ENCODE measurements around the gene SLC9A7. TPM values are rescaled to one million over a fixed set of nuclear protein-coding genes. Genes with fewer than 3 reads are reported as not detected.

SLC9A7 gene
- total RNA-seq, 1 donor from 2014 or later: 5.0 TPM

DNA sequence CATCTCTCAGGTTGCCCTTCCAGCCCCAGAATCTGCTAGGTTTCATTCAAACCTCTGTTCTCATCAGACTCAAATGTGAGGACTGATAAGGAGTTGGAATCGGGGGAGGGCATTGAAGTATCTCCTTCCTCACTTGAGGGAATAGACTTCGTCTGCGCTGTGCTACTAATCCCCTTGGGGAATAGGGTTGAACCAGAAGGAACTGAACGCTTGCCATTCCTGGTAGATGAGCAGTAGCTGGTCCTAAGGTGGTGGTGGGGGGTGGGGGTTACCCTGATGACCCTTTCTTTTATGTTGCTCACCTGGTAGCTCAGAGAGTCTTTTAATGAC is 692 bp upstream of the SLC9A7 start:
- Mint-ChIP-seq H3K4me1 (ENCODE audit: low read depth, unreplicated experiment) (peaks cover 2% of the 10 kb centered on the region), H3K27me3 (ENCODE audit: unreplicated experiment) (peaks cover 1% of the 10 kb centered on the region), H3K27ac (ENCODE audit: unreplicated experiment) (peak overlapping the region; percentile 64), H3K36me3 (ENCODE audit: unreplicated experiment) (no peaks in the 10 kb centered on the region), H3K9me3 (ENCODE audit: unreplicated experiment) (peaks cover 2% of the 10 kb centered on the region), H3K4me3 (ENCODE audit: unreplicated experiment) (peak overlapping the region; percentile 86)
- TF ChIP-seq, protein P1, sequence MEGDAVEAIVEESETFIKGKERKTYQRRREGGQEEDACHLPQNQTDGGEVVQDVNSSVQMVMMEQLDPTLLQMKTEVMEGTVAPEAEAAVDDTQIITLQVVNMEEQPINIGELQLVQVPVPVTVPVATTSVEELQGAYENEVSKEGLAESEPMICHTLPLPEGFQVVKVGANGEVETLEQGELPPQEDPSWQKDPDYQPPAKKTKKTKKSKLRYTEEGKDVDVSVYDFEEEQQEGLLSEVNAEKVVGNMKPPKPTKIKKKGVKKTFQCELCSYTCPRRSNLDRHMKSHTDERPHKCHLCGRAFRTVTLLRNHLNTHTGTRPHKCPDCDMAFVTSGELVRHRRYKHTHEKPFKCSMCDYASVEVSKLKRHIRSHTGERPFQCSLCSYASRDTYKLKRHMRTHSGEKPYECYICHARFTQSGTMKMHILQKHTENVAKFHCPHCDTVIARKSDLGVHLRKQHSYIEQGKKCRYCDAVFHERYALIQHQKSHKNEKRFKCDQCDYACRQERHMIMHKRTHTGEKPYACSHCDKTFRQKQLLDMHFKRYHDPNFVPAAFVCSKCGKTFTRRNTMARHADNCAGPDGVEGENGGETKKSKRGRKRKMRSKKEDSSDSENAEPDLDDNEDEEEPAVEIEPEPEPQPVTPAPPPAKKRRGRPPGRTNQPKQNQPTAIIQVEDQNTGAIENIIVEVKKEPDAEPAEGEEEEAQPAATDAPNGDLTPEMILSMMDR (IDR thresholded peaks at IDR 0.05; ENCODE audit: partially characterized antibody, unreplicated experiment): no peak
- DNase-seq: no peak

DNA sequence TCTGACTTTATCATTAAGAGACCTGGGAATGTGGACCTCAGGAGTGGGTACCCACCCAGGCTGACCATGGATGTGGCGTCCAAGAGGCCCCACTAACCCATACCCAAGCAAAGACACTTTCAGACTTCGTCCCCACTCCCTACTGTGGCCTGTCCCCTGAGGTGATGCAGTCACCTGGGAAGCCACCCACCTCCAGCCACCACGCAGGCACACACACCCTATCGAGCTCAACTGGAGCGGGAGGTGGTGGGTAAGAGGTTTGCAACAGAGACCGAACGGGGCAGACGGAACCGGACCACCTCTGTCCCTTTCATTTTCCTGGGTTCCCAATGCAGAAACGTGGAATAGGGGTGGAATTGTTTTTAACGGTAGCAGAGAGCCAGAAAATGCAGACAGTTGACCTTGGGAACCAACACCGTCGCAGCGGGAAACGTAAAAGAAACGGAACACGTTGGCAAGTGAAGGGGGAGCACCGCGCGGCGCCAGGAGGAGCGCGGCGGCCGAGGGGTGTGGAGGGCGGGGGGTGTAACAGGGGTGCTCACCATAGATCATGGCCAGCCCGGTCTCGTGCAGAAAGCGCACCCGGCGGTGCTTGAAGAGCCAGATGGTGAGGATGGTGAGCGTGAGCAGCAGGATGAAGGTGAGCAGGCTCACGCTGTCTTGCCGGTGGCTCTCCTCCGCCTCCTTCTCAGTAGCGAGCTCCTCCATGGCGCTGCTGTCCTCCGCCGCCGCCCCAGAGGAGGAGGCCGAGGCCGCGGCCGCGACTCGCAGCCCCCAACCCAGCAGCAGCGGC is 559 bp downstream of the SLC9A7 start:
- TF ChIP-seq, protein P1 (IDR thresholded peaks at IDR 0.05; ENCODE audit: partially characterized antibody, unreplicated experiment): no peak
- Mint-ChIP-seq H3K27ac (ENCODE audit: unreplicated experiment) (no peak overlapping the region), H3K27me3 (ENCODE audit: unreplicated experiment) (no peaks in the 10 kb centered on the region), H3K4me1 (ENCODE audit: low read depth, unreplicated experiment) (peaks cover 2% of the 10 kb centered on the region), H3K9me3 (ENCODE audit: unreplicated experiment) (peaks cover 2% of the 10 kb centered on the region), H3K36me3 (ENCODE audit: unreplicated experiment) (no peaks in the 10 kb centered on the region), H3K4me3 (ENCODE audit: unreplicated experiment) (peak overlapping the region; percentile 88)
- DNase-seq: no peak

DNA sequence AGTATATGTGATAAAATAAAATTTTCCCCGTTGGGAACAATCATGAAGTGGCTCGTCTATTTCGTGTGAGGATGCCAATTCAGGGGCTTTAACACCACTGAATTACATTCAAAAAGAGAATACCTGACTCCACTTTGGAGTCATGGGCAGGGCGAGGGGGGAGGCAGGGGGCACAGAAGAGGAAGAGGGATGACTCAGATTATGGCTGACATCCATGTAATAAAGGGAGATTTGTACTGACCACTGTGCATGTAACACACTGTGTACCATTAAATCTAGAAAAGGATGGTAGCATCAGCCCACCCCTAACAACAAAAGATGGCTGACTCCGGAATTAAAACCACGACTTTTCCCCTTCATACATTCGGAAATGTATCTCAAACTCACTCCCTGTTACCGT is 1.3 kb downstream of the SLC9A7 start:
- no peak for DNase-seq
- TF ChIP-seq, protein P1 (IDR thresholded peaks at IDR 0.05; ENCODE audit: partially characterized antibody, unreplicated experiment): no peak
- H3K4me3 Mint-ChIP-seq (ENCODE audit: unreplicated experiment): peak overlapping the region; percentile 88
- peaks cover 2% of the 10 kb centered on the region for H3K4me1 Mint-ChIP-seq (ENCODE audit: low read depth, unreplicated experiment)
- peaks cover 2% of the 10 kb centered on the region for H3K9me3 Mint-ChIP-seq (ENCODE audit: unreplicated experiment)
- no peaks in the 10 kb centered on the region for H3K27me3 Mint-ChIP-seq (ENCODE audit: unreplicated experiment)
- no peak overlapping the region for H3K27ac Mint-ChIP-seq (ENCODE audit: unreplicated experiment)
- no peaks in the 10 kb centered on the region for H3K36me3 Mint-ChIP-seq (ENCODE audit: unreplicated experiment)

DNA sequence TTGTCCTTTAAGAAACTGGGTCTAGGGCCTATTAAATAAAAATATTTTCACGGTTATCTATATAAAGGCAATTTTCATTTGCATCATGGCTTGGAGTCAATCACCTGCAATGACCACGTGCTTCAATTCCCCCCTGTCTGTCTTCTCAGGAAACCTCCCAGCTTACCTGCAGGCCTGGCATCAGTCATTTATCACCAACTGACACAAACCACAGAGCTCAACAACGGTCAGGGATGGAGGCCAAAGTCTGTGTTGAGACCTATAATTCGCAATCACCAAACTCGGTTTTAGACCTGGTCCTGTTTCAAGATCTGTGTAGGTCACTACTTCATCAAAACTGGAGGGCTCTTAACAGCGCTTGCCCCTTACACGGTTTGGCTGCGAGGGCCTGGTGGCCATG is 1.9 kb downstream of the SLC9A7 start:
- no peaks in the 10 kb centered on the region for H3K36me3 Mint-ChIP-seq (ENCODE audit: unreplicated experiment)
- no peak for DNase-seq
- peaks cover 2% of the 10 kb centered on the region for H3K9me3 Mint-ChIP-seq (ENCODE audit: unreplicated experiment)
- H3K4me3 Mint-ChIP-seq (ENCODE audit: unreplicated experiment): no peak overlapping the region
- no peak overlapping the region for H3K27ac Mint-ChIP-seq (ENCODE audit: unreplicated experiment)
- H3K27me3 Mint-ChIP-seq (ENCODE audit: unreplicated experiment): no peaks in the 10 kb centered on the region
- peaks cover 2% of the 10 kb centered on the region for H3K4me1 Mint-ChIP-seq (ENCODE audit: low read depth, unreplicated experiment)
- TF ChIP-seq, protein P1 (IDR thresholded peaks at IDR 0.05; ENCODE audit: partially characterized antibody, unreplicated experiment): no peak

DNA sequence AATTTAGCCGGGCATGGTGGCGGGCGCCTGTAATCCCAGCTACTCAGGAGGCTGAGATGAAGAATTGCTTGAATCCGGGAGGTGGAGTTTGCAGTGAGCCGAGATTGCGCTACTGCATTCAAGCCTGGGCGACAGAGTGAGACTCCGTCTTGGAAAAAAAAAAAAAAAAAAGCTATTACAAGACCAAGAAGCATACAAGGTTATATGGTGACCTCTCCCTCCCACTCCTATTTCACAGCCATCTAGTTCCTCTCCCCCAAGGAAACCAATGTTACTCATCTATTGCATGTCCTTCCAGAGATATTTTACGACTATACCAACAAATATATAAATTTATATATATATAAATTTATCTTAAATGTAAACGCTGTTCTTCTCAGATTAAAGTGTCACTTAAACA is 3.2 kb downstream of the SLC9A7 start:
- H3K4me3 Mint-ChIP-seq (ENCODE audit: unreplicated experiment): no peak overlapping the region
- DNase-seq: no peak
- H3K27ac Mint-ChIP-seq (ENCODE audit: unreplicated experiment): no peak overlapping the region
- H3K36me3 Mint-ChIP-seq (ENCODE audit: unreplicated experiment): no peaks in the 10 kb centered on the region
- H3K9me3 Mint-ChIP-seq (ENCODE audit: unreplicated experiment): peaks cover 2% of the 10 kb centered on the region
- TF ChIP-seq, protein P1 (IDR thresholded peaks at IDR 0.05; ENCODE audit: partially characterized antibody, unreplicated experiment): no peak
- no peaks in the 10 kb centered on the region for H3K27me3 Mint-ChIP-seq (ENCODE audit: unreplicated experiment)
- peaks cover 4% of the 10 kb centered on the region for H3K4me1 Mint-ChIP-seq (ENCODE audit: low read depth, unreplicated experiment)
